Ammon's horn (tissue), 1 donor: ENCODE results near the gene NFATC1.
A peak's percentile ranks its signal among the peaks of the same experiment; 100 is the strongest.
"Not testable (repeated sequence)": the region's sequence is repeated elsewhere in the genome, so short reads cannot be mapped to it uniquely, and the experiment has no call there.

Experiments used
- DNase-seq: peaks from one replicate; pipeline ENCODE4 v3.0.0-alpha.2; 2016; ENCODE audit warnings: low spot score

Gene NFATC1

DNA sequence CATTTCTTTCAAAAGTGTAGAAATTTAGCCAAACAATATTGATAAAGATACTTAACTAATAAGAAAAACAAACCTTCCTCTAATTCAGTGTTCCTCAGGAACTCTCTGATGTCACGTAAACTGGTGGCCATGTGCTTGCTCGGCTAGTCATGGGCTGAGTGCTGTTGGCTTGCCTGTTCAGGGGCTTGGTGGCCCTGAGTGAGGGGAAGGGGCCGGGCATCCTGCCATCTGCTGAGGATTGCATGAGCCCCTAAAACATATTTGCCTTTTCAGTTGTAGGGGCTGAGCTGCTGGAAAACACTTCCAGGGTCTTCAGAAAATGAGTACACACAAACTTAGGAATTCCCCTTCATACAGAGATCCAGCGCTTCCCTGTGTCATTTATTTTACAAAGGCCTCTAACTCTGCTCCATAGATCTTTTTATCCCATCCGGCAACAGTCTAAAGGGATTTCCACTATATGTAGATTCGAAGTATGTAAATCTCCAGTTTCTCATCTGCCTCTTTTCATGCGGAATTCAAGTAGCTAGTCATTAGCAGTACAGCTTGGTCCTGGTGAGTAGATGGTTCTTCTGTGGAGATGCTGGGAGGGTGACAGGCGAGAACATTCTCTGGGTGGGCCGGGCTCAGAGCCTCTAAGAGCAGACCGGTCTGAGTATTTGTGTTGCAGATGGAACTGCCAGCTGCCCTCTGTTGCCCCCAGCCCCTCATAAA, 20.1 kb upstream of the NFATC1 start:
- DNase-seq, result no peak

DNA sequence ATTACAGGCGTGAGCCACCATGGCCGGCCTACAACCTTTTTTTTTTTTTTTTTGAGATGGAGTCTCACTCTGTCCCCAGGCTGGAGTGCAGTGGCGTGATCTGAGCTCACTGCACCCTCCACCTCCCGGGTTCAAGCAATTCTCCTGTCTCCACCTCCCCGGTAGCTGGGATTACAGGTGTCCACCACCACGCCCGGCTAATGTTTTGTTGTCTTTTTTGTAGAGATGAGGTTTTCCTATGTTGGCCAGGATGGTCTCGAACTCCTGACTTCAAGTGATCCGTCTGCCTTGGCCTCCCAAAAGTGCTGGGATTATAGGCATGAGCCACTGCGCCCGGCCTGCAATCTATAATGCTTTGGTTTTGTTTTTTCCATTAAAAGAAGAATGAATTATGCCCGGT, 19.1 kb upstream of the NFATC1 start:
- not testable (repeated sequence) for DNase-seq

DNA sequence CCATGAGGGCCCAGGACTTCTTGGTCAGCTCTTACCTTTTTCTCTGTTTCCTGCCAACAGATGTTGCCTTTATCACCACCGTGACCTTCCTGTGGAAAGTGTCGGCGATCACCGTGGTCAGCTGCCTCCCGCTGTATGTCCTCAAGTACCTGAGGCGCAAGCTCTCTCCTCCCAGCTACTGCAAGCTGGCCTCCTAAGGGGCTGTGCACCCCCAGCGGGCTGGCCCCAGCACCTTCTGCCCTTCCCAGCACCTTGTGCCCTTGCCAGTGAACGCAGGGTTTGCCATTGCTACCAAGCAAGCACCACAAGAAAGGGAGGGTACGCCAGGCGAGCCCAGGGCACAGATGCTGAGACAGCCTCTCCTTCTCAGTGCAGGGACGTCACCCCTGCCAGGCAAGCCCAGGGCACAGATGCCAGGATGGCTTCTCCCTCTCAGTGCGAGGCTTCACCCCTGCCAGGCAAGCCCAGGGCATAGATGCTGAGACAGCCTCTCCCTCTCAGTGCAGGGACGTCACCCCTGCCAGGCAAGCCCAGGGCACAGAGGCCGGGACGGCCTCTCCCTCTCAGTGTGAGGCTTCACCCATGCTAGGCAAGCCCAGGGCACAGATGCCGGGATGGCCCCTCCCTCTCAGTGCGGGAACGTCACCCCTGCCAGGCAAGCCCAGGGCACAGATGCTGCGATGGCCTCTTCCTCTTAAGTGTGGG, 18.4 kb upstream of the NFATC1 start:
- DNase-seq, result no peak

DNA sequence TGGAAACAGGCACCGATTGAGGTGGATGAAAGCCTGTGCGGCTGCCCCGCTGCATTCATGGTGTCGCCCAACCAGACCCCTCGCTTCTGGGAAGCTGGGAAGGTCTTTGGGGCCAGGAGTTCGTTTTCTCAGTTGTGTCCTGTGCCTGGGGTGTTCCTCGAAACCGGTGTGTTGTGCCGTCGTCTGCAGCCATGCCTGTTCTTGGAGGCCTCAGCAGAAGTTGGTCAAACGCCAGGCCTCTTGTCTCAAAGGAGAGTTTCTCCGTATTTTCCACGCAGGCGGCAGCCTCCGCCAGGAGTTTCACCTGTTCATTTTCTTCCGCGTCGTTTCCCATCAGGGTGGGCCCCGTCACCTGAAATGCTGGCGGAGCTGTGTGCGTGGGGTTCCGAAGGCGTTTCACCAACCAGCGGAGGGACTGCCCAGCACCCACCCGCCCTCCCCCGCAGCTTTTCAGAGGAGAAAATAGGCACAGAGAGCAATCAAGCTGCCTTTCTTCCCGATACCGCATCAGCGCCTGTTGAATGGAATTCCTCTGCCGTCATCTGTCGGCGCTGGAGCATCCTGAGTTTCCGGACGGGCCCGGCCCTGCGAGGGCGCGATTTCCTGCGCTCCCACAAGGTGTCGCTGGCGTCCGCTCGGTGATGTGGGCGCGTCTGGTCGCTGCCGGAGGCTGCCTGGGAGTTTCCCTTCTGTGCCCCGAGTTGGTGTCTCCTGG, 17.0 kb upstream of the NFATC1 start:
- DNase-seq, result peak; percentile 86

DNA sequence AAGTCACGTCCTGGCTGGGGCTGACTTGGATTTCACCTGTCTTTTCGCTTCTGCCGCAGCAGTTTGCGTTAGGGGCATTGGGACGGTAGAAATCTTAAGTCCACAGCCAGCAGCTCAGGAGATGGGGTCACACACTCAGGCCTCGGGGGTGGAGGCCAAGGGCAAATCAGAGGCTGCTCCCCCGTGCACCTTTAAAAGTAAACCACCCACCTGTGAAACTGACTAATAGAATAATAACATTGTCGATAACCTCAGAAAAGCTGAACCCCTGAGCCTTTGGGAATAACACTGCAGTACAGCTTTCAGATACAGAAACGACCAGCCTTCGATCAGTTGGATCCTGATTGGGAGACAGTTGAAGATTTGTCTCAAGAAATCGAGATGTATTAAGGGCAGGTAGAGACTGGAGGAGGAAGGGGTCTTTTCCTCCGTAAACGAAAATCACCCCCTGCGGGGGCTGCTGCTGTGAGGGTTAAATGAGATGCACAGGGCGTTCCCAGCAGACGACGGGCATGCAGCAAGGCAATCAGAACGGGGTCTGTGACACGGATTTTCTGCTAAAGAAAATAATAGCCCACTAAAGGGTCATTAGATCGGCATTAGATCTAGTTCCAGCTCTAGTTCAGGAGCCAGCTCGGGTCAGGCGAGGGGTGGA, 16.4 kb upstream of the NFATC1 start:
- DNase-seq, result no peak

DNA sequence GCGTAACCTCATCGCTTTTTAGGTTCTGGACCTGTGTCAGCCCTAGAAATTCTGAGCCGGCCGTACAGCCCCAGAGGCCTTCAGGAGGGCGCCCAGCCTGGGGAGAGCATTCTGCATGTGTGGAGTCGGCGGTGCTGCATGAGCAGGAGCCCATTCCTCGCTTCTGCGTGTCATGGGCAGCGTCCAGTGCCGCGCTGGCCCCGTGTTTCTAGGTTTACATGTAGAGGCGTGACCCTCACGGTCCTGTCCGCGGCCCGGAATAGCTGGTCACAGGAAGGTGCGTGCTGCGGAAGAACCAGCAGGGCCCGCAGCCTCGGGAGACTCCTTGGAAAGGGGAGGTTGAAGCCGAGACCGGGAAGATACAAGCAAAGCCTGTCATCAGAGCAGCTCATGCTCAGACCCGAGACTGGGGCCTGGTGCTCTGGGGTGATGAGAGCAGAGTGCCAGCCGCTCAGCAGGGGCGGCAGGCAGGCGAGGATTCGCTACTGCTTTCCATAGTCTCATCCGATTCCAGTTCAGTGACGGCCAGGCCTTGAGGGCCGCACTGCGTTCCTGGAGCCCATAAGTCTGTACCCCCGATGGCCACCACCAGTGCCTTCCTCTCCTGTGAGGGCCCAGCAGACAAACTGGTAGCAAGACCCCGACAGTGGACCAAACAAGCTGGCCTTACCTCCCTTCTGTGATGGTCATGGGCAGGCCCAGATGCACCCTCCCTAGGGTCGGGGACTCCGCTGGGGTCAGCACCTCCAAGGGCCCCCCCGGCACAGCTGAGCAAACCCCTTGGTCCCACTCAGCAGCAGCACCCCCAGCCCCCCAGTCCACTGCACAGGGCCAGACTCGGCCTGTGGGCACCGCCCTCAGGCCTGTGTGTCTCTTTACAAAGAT, 15.6 kb upstream of the NFATC1 start:
- no peak for DNase-seq

DNA sequence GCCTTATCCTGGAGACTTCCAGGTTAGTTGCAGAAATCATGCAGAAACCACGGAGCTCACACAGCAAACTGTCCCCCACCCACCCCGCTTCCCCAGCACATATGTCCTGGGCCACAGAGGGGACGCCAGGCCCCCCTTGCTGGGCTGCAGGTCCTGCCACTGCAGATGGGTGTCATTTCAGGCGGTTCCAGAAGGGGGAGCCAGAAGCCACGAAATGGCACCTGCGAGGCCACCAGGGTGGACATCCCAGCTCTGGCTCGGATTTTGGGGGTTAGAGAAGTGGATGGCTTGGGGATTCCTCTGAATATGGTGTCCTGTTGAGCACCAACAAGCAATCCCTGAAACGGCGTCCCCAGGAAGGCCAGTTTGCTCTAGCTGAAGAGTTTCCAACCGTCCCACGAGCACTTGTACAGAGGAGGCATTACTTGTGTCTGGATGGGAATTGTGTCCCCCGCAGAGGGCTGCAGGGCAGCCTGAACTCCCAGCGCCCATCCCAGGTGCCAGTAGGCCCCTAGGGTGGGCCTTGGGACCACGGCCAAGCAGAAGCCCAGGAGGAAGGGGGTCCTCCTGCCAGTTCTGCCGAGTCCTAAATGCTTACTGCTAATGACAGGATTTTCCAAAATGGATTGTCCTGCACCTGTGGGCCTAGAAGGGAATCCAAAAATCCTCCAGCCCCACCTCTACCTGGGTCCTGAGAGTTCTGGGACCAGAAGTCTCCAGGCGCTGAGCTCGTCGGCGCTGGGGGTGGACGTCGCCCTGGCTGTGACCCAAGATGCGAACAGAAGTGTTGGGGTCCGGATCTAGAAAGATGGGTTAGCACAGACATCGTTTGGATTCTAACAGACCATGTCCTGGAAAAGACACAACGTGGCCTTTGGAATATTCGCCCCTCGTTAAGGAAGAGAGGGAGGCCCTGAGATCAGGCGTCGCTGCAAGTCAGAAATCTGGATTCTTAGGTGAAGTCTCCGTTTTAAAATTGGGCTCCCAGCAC, 14.6 kb upstream of the NFATC1 start:
- peak; percentile 70 for DNase-seq

DNA sequence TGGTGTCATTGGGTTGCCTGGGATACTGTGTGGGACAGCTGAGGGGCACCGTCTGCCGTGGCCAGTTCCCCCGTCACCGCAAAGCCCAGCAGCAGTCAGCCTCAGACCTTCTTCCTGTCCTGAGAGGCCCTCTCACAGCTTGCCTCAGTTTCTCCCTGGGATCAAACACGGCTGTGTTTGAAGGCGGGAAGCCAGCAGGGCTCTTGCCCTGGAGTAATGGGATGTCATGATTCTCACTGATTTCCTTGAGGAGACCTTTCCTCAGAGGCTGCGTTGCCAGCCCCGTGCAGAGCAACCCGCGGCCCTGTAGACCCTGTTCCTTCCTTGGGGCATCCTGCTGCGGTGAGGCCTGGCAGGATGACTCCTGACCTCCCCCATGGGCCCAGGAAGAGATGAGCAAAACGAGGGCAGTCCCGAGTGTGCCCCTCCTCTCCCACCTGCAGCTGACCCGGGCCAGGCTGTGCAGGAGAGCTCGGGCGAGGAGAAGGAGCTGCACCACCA, 13.9 kb upstream of the NFATC1 start:
- no peak for DNase-seq

DNA sequence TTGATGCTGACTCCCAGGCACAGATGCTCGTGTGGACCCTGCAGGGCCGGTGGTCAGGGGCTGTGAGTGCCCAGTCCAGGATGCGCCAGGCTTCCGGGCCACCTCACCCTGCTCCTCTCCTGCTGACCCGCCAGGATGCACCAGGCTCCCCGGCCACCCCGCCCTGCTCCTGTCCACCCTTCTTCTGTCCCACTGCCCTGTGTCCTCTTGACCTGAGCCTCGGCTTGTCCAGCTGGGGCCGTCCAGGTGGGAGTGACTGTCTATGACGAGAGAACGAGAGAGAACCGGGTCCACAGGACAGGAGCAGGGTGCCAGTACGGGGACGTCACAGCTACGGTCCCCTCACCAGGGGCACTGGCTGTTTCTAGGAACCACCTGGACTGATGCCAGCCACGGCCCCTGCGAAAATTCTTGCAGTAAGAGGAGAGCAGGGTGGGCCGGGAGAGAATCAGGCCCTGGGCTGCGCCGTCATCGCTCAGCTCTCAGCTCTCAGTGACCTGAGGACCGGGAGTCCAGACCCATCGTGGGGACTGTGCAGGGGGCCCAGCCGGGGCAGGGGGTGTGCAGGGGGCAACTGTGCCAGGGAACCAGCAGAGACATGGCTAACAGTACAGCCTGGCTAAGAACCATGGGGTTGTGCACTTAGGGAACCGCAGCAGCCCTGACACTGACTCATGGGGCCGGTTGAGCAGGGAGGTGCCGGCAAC, 12.9 kb upstream of the NFATC1 start:
- DNase-seq, result no peak

DNA sequence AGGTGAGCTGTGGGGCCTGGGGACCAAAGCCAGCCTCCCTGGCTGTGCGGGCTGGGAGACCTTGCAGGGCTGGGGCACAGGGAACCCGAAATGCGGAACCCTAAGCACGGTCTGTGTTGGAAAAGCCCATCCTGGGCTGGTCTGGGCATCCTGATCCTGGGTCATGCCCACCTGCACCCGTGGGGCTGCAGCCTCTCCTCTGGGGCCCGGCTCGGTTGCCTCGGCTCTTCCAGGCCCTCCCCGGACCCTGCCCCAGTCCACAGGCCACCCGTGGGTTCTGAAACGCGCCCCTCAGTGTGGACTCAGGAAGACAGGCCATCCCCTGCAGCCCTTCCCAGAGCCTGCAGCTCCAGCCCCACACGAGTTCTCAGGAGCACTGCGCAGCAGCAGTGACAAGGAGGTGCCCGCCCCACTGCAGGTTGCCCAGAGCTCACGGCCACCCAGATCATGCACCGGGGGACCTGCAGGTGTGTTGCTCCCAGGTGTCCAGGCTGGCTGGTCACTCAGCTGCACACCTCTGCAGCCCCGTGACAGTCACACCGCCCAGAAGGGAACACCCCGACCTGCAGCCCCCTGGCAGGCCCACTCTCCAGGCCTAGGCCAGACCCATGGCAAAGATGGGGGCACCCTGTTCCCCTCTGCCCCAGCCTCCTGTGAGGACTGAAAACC, 12.2 kb upstream of the NFATC1 start:
- no peak for DNase-seq

DNA sequence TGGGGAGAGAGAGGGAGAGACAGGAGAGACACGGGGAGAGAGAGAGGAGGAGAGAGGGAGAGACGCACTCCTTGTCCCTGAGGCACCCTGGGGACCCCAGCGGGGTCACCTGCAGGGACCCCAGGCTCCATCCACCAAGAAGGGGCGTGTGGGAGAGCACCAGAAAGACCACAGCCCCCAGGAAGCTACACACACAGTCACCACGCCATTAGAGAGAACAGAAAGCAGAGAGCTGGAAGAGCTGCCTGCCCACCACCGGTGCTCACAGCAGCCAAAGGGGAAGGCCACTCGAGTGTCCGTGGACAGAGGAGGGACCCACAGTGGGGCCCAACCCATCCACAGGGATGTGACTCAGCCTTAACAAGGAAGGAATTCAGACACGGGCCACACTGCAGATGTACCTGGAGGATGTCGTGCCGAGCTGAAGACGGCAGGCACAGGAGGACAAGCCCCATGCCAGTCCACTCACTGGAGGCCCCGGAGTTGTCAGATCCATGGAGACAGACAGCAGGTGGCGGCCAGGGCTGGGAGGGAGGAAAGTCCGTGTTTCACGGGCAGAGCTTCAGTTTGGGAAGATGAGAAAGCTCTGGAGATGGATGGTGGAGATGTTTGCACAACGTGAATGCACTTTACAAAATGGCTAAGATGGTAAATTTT, 11.5 kb upstream of the NFATC1 start:
- DNase-seq, result no peak

DNA sequence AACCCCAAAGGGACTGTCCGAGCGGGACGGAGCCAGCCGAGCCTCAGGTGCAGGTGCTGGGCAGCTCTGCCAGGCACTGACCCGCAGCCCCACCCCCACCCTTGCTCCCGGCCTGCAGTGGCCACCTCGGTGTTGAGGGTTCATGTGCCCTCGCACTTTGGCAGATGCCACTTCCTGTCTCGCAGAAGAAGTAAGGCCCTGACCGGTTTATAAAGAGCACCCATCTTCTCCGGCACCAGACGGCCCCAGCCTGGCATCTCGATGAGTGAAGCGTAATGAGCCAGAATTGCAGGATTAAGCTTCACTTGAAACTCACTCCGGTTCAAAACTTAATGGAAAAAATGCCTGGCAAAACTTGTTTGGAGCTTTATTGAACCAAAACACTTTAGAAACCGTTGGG, 10.9 kb upstream of the NFATC1 start:
- no peak for DNase-seq

DNA sequence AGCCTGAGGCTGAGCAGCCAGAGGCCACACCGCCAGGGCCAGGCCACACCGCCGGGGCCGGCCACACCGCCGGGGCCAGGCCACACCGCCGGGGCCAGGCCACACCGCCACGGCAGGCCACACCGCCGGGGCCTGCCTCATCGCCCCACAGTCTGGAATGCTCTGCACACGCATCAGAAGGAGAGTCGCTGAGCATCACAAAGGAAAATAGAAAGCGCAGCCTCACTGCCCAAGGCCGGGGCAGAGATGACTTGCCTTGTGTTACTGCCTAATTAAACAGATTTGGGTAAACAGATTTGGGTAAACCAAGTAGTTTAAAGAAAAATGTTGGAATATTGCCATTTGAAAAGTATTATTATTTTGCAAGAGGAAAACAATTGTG, 10.4 kb upstream of the NFATC1 start:
- no peak for DNase-seq

DNA sequence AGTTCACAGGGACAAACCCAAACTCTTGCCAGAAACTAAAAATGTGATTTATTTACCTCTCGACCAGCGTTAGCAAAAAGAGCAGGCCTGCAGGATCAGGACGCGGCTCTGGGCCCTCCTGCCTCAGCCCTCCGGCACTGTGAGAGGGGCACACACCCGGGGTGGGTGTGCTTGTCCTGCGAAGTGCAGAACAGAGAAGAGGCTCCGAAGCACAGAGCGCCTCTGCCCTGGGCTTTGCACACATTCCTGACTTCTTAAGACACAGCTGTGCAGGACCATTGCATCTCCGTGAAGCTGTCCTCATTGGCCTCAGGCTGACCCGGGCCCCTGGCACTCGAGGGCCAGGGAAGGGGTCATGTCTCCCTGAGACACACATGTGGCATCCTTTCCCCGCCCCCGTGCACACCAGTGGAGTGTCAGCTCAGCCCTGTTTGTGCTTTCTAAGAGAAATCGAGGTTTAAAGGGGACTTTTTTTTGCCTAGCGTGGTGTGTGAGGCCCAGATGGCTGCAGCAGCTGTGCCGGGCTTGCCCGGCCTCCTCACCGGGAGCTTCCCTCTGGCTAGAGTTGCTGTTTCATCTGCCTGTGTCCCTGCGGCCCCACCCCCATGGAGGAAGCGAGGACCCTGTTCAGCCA, 9.9 kb upstream of the NFATC1 start:
- no peak for DNase-seq

DNA sequence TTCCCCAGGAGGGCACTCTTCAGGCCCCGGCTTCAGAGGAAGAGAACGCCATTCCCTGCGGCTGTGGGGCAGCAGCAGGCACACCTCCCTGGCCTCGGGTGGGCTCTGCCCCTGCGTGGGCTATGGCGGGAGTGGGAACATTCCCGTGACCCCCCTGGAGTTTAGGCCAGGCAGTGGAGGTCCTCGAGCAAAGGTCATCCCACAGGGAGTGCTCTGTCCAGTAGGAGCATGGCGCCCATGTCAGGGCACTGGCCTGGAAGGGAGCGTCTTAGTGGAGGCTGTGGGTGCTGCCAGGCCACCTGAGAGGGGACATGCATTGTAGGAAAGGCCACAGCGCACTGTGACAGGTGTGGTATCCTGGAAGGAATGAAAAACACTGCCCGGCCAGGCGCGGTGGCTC, 9.2 kb upstream of the NFATC1 start:
- DNase-seq, result no peak

DNA sequence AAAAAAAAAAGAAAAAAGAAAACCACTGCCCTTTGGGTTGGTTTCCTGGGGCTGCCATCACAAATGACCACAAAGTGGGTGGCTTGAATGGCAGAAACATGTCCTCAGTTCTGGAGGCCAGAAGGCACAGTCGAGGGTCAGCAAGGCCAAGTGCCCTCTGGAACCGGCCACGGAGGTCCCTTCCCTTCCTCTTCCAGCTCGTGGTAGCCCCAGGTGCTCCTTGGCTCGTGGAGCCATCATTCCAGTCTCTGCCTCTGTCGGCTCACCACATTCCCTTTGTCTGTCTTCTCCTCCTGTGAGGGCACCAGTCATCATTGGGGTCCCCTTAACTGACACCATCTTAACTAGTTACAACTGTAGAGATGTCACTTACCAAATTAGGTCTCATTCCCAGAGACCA, 8.5 kb upstream of the NFATC1 start:
- DNase-seq, result no peak

DNA sequence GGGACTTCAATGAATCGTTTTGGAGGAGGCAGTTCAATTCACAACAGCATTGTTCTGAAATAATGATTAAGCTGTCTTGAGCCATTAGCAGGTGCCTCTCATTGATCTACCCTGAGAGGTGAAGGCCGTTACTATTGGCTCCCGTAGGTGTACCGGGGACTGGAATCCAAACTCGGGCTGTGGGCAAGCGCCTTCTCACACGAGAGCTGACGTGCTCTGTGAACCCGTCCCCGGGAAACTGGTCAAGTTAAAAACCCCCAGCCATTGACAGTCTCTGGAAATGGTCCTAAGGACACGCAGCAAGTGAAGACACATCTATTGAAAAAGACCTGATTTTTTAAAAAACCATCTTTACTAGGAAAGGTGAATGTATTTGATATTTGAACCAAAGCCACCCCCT, 8.1 kb upstream of the NFATC1 start:
- DNase-seq, result no peak

DNA sequence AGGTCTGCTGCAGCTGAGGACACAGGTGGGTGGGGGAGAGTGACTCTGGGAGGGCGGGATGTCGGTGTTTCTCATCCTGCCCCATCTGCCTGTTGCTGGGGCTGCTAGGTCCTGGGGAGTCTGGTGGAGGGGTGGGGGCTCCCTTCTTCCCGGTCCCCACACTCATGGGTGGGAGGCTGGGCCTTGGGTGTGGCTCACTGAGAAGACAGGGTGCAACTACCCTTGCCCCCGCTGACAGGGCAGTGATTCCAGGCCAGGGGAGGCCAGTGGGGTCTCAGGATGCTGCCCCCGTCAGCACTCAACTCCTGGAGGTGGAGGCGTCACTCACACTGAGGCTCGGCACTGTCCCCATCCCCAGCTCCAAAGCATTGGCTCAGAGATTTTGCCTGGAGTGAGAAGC, 7.7 kb upstream of the NFATC1 start:
- no peak for DNase-seq
